HG03060 (cell line): ENCODE results near the gene ESRP2.

Experiments used
- ATAC-seq: cut with Tn5 transposase; IDR thresholded peaks from one replicate; pipeline ENCODE4 v1.9.1; 2021; ENCODE audit warnings: low read depth, moderate number of reproducible peaks; ENCODE audit not compliant: unreplicated experiment

The ESRP2 gene

DNA sequence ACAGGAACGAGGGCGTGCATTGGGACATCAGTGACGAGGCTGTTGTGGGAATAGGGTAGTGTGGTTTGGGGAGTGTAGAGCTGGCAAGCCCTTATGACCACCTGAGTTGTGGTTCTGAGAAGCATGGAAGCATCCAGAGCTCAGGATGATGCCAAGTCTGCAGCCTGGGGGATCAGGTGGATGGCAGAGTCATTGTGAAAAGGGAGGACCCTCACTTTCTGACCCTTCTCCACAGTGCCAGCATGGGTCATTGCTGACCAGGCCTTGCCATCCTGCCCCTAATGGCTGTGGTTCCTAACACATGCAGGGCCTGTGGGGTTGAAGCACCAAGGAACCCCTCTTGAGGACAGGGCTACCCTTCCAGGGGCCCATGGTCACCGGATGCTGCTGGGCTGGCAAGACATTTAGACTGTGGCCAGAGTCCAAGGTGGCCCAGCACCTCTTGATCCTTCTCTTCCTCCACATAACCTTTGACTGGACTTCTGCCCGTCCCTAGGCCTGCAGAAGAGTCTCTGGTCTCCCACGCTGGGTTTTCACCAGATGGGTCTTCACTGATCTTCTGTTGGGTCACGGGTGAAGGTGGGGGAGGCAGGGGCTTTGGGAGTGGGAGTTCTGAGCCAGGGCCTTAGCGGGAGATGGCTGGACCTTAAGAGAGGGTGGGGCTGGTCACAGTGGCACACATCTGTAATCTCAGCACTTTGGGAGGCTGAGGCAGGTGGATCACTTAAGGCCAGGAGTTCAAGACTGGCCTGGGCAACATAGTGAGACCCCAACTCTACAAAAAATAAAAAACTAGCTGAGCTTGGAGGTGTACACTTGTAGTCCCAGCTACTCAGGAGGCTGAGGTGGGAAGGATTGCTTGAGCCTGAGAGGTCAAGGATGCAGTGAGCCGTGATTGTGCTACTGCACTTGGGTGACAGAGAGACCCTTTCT lies 7.3 kb upstream of the ESRP2 start:
- ATAC-seq: no peak

DNA sequence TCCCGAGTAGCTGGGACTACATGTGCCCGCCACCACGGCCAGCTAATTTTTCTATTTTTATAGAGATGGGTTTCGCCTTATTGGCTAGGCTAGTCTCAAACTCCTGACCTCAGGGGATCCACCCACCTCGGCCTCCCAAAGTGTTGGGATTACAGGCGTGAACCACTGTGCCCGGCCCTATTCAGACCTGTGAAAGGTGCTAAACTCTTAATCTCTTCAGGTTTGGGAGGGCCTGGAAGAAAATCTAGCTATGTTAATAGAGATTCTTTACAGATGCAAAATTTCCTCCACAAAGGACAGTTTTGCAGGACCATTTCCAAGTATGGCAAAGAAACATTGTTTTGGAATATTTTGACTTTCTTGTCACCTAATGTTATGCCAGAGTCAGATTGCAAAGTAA lies 6.2 kb upstream of the ESRP2 start:
- ATAC-seq: no peak

DNA sequence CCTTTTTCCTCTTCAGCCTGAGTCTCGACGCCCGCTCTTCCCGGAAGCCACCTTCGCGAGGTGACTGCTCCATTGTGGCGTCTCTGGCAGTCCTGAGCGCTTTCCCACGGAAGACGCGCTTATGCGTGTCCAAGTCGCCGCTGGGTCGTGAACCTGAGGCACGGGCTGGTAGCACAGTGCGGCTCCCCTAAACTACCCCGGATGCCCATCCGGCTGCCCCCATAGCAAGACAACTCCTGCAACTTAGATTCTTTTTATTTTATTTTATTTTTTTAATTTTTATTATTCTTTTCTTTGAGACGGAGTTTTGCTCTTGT lies 2.1 kb upstream of the ESRP2 start:
- peak; percentile 4 for ATAC-seq

DNA sequence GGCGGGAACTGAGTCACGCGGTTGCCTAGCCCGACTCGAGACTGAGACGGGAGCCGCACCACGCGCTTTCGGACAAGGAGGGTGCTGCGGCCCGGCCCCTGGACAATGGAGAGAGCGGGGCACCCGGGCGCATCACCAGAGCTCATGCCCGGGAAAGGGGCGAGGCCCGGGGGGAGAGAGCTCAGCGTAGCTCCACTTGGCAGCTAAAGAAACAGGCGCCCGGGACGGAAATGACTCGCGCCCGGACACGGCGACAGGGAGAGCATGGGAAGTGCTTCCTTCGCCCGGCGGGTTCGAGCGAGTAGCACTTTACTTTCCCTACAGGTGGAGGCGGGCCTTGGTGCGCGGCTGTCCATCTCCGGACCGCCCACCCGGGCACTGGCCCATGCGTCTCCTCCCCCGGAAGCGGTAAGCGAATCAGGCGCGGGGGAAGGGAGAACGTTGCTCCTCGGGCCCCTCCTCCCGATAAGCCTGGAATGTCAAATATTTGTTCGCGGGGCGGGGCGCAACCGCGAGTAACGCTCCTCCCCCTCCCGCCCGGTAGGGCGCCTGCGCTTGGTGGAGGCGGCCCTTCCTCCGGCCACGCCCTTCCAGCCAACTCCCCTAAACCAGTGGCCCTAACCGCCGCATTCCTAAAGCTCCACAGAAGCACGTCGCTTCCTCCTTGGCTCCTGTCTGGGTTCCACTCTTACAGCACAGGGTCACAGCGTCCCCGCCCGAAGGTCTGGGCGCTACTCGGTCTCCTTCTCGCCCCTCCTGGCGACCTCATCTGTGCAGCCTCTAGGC lies 1.5 kb upstream of the ESRP2 start:
- peak; percentile 79 for ATAC-seq

DNA sequence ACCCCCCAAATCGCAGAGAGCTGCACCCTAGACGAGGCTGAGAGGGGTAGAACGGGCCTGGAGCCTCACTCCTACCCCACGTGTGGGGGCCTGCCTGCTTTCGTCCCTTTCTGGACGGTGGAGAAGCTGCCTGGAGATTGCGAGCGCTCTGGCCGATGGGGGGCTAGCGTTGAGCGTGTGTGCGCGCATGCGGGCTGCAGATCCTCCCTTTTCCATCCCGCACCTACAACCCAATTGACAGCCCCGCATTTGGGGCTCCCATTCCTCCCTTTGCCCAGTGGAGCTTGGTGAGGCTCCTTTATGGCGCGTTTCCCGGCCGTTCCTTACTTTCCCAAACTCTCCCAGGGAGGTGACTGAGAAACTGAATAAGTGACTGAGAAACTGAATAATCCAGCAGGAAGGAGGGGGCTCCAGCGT lies 907 bp upstream of the ESRP2 start:
- no peak for ATAC-seq

DNA sequence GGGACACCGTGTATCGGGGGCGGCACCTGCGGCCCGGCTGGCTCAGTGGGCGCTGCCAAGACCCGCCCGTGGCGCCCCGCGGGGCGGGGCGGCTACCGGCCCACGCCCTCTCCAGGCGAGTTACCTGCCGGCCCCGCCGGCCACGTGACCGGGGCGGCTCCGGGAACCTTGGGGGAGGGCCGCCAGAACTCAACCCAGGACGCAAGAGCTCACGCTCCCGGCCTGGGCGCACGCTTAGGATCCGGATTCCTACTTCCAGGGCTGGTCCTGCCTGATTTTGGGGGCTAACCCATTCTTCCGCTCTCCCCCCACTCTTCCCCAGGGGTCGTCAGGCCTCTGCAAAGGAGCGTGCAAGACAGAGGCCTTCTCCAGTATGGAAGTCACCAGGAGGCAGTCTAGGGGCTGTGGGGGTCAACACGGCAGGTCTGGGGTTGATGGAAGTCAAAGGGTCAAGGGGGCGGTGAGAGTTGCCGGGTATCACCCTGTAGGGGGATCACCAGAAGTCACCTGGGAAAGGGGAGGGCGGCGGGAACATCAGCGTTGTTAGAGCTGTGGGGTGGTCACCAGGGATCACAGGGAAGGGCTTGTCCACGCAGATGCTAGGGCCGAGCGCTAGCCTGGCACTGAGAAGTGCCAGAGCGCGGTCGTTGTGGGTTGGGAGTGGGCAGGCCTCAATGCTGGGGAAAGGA lies 354 bp upstream of the ESRP2 start:
- ATAC-seq: no peak

DNA sequence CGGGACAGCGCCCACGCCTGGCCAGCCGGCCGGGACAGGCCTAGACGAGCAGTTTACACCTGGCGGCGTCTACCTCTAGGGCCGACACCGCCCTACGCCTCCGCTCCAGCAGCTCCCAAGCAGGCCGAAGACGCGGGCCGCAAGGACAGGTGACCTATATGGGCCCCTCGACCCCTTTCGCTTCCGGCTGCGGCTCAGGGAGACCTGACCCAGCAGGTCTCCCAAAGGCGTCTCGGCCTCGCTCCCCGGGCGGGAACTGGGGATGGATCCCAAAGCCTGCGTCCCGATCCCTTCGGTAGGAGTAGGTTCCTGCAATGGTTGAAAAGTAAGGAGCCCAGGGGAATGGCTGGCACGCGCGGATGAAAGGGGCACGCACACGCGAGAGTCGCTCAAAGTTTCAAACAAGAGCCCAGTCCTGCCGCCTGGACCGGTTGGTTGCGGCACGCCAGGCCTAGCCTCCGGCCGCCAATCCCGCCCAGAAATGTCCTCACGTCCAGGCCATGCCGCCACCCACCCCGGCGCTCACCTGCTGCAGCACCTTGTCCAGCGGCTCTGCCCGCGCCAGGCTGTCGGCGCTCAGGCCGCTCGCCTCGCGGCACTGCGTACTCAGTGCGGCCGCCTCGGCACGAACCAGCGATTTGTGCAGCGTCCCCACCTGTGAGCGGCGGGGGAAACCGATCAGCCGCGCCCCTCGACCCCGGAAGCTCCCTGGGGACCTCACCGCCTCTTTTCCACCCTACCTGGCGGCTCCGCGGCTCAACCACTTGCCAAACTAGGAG lies 630 bp downstream of the ESRP2 start:
- ATAC-seq: no peak

DNA sequence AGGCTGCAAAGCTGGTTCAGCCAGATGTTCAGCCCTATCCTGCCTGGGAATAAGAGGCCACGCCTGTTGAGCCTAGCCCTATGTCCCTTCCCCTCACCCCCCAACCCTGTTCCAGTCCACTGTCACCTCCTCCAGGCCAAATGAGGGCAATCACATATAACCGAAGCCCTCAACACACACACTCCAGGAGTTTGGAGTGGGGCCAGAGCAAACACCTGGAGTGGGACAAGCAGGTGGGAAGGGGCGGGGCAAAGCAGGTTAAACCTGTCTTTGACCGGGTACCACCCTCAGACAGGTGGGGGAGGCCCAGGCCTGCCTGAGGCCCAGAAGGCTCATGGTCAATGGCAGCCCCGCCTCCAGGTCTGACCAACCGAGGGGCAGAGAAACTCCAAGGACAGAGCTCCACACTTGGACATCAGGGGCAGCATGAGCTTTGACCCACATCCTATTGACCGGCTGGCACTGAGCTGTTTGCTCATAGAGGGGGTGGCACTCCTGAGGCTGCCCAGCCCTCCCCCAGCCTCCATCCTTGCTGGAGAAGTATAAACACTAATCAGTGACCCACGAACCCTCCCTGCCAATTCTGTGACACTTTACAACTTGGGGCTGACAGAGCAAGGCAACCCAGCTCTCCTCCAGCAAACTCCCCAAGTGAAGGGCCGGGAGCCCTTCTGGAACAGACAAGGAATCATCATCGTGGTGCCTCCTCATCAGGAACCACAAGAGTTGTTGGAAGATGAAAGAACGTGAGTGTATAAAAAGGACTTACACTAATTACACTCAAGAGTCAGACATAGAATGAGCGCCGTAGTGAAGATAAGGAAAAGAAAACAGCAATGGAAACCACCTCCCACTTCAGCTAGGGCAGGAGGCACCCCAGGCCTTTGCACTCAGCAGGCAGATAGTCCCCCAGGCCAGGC lies 1.5 kb downstream of the ESRP2 start:
- ATAC-seq: no peak

DNA sequence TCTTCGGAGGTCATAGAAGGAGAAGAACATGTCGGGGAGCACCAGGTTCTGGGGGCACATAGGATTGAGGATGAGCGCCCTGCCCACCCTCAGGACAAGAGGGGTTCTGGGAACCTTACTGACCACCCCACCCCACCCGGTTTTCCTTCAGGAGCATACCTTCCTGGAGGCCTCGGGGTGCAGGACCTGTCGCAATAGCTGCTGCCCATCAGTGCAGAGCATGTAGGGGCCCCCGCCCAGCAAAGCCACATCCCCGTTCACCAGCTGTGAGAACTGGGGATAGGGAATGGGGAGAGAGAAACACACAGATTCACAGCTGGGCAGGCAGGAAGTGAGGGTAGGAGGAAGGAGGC lies 2.1 kb downstream of the ESRP2 start:
- ATAC-seq: no peak

DNA sequence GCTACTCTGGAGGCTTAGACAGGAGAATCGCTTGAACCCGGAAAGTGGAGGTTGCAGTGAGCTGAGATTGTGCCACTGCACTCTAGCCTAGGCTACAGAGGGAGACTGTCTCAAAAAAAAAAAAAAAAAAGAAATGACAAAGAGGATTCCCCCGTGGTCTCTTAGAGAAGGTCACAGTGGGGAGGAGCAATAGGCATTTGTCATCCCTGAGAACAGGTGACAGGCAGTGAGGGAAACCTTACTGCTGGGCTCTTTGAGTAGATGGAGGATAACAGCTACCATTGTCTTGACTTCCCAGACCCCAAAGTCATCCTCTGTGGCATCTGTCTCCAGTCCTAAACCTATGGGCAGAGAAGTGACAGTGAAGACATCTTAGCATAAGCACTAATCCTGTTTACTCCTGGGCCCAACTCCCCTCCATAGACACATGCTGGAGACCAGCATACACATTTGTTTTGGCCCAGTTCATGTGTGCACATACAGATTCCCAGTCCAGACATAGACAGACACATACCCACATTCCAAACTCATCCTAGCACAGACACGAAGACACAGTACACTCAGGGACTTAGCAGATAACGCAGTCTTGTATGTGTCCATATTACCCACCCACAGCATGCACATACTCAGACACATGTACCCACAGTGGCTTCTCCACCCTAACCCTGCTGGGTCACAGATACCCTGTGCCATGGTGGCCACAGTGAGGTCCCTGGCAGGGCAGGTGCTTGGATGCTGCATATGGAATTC lies 2.7 kb downstream of the ESRP2 start:
- no peak for ATAC-seq

DNA sequence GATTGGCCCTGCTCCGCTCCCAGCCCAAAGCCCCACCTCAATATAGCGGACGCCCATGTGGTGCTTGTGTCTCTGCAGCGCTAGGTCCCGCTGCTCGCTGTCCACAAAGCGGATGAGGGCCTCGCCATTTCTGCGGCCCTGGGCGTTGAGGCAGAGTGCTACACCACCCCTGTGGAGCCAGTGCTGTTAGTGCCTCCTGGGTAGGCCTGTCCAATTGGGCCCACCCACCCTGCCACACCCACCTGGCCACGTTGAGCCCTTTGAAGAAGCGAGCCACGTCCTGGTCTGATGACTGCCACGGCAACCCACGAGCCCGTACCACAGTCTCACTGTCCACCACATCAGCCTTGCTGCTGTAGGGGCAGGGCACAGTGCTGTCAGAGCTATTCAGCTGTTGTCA lies 3.6 kb downstream of the ESRP2 start:
- no peak for ATAC-seq

DNA sequence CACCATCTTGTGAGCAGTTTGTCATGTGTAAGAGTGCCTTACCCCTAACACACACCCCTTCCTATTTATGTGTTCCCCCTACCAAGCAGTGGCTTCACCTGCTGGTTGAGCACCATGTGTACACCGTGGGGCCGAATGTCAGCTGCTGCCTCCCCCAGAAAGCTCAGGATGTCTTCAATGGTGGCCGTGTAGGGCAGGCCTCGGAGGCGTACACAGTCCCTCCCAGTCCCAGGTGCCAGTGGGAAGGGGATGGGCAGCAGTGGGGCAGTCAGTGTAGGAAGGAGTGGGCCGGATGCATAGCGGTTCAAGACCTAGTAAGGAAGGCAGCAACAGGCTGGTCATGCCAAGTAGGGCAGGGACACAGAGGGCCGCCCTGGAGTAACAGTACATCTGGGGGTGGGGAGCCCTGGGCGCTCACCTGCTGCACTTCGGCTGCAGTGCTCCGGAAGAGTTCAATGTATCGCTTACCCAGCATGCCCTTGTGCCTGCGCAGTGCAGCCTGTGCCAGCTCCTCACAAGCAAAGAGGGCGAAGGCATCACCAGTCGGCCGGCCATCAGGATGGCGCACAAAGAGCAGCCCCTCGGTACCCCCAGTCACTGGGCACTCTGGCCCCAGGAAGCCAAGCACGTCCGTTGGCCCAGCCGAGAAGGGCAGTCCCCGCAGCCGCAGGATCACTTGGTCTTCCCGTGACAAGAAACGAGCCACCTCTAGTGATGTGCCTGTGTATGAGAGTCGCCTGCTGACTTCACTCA lies 4.4 kb downstream of the ESRP2 start:
- no peak for ATAC-seq

DNA sequence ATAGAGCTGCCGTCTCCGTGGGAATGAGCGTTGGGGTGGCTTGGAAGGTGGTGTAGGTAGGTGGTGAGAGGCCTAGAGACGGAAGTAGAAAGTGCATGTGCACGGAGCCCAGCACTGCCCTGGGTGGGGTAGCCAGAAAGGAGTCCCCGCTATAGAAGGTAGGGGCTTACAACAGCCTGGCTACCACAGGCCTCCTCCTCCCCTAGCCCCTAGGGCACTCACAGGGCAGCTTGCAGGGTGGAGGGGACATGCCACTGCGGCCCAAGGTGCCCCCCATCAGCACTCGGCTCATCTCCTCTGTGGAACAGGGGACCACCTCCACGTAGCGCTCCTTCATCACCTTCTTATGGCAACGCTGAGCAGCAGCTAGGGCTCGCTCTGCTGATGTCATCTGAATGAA lies 5.0 kb downstream of the ESRP2 start:
- ATAC-seq: no peak

DNA sequence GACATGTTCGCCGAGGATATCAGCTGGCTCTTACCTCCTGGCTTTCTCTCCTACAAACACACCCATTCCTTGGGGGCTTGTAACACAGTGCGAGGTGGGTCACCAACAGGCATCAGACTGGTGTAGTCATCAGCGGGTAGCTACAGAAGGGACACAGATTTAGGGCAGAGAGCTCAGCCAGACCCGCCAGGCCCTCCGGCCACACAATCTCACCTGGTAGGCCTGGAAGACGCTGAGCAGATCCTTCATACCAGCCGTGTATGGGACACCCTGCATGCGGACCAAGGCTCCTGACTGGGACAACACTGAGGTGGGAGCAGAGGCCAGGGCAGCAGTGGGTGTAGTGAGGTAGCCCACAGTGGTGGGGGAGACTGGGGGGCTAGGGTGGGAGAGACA lies 5.8 kb downstream of the ESRP2 start:
- ATAC-seq: no peak

DNA sequence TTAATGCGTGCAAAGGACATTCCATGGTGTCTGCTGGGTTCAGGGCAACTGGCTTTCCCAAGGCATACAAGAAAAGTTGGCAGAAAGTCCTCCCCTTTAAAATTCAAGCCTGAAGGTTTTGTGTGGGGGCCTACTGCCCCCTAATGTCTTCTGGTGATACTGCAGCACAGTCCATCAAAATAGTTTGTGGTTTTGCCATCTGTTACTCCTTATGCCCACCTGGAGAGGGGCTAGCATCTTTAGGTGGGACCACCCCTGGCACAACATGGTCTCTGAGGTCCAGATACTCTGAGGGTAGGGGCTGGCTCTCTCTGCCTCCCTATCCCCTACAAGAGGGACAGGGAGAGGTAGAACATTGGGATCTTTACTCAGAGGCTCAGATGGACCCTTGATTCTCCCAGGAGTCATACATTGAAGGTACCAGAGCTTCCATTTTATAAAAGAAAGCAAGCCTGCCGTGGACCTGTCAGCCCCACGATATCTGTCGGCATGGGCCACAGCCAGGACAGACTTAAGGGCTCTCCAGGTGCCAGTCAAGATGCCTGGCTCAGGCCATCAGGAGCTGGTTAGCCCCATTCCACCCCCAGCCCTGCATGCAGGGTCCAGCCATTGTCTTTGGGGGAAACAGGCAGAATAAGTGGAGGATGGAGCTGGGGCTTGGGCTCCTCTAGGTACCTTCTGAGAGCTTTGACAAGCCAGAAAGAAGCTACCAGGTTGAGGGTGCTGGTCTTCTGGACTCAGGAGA lies 6.3 kb downstream of the ESRP2 start:
- ATAC-seq: no peak

DNA sequence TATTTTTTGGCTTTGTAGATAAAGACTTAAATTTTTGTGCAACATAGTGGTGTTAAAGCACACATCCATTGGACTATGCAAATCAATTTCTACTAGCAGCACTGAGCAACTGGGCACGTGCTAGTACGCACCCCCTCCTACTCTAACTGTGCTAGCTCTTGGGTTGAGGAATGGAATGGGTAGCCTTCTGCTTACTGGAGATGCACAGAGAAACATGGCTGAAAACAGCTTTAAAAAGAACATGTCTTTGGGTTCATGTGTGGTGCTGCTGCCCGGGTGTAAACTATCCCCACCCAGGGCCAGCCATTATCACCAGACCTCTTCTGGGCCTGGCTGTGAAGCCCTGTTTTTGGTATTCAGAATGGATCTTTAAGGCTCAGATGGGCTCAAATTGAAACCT lies 7.3 kb downstream of the ESRP2 start:
- ATAC-seq: no peak

DNA sequence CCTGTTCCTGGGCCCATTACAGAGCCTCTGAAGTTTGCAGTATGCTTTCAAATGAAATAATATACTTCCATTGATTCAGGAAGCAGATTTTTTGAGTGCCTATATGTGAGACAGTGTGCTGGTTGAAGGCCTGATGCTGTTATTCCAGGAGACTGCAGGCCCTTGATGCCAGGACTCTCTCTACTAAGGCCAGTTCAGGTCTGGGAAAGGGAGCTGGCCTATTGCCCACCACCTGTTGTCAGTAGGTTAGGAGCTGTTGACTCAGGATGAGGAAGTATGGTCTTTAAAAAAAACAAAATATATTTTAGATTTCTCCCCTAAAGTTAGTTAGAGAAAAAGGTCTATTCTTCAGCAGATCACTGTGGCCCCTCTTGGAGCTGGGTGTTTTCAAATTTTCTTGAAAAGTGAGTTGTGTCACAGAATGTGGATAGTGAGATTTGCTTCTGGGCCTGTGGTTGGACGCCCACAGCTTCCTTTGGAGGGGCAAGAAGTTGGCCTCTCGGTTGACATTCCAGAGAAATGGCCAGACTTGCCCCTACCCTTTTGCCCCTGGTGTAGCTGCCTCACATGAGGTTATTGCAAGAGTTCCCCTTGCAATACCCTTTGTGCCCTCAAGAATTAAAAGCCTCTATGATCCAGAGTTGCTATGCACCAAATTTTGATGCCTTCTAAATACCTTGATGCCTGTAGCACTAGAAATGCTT lies 7.9 kb downstream of the ESRP2 start:
- ATAC-seq: no peak
